PFSK-1 (cell line): Measurements from ENCODE around the gene PTPRT.

Source experiments
- FOXP2 ChIP-seq: optimal IDR thresholded peaks from 2 replicates; pipeline ENCODE3; 2011; ENCODE audit warnings: borderline replicate concordance, control low read depth, inconsistent platforms; ENCODE audit not compliant: insufficient read depth; ENCODE audit errors: extremely low read length, extremely low read depth
- POLR2AphosphoS5 ChIP-seq: IDR thresholded peaks from 2 replicates; pipeline ENCODE4 v1.6.1; 2012; ENCODE audit warnings: low read depth, mild to moderate bottlenecking, control low read depth, low read length, moderate library complexity
- SIN3A ChIP-seq: IDR thresholded peaks from 2 replicates; pipeline ENCODE4 v1.6.1; 2012; ENCODE audit warnings: mild to moderate bottlenecking, low read length, moderate library complexity, borderline replicate concordance; ENCODE audit not compliant: insufficient read depth
- TAF1 ChIP-seq: IDR thresholded peaks from 2 replicates; pipeline ENCODE4 v1.6.1; 2012; ENCODE audit warnings: low read length, control low read depth, borderline replicate concordance; ENCODE audit not compliant: insufficient read depth
- TF ChIP-seq, protein P1 (sequence below), 2 experiments: IDR thresholded peaks; 2 replicates each; pipeline versions ENCODE4 v1.6.1 to v1.8.0; 2011 to 2012; ENCODE audit warnings: low read depth in 2 of 2, low read length in 2 of 2, control low read depth in 1 of 2, inconsistent platforms in 1 of 2, mild to moderate bottlenecking in 1 of 2, moderate library complexity in 1 of 2; ENCODE audit not compliant: insufficient read depth in 1 of 2

The PTPRT gene

DNA sequence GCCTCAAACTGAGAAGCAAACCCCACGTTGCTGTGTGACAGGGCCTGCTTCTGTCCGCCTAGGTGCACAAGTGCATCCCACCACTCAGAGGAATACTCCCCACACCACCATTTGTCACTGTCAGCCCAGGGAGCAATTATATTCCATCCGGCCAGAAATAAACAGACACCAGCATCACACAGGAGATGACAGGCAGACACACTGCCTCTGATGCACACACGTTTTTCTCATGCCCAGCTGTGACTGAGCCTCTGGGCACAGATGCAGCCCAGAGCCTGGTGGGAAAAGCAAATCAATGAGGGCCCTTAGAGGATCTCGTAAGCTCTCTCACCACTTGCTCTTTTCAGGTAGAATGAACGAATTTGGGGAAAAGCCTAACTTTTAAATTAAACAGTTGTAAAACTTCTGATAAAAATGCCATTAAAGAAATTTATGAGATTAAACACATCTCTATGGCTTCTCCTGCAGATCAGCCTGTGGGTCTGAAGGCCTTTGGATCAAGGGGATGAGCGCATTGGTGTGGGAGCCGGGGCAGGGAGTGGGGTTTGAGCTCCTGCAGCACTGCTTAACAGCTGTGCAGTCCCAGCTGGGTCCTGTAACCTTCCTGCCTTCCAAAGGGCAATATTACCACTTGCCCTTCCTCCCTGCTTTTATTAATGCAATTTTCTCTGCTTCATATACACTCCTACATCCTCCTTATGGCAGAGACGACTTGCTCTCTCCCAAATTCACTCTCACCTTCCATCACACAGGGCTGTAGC, 624.3 kb downstream of the PTPRT start:
- TF ChIP-seq POLR2AphosphoS5 (no peak), SIN3A (no peak), FOXP2 (no peak), TAF1 (no peak)
- TF ChIP-seq, protein P1, sequence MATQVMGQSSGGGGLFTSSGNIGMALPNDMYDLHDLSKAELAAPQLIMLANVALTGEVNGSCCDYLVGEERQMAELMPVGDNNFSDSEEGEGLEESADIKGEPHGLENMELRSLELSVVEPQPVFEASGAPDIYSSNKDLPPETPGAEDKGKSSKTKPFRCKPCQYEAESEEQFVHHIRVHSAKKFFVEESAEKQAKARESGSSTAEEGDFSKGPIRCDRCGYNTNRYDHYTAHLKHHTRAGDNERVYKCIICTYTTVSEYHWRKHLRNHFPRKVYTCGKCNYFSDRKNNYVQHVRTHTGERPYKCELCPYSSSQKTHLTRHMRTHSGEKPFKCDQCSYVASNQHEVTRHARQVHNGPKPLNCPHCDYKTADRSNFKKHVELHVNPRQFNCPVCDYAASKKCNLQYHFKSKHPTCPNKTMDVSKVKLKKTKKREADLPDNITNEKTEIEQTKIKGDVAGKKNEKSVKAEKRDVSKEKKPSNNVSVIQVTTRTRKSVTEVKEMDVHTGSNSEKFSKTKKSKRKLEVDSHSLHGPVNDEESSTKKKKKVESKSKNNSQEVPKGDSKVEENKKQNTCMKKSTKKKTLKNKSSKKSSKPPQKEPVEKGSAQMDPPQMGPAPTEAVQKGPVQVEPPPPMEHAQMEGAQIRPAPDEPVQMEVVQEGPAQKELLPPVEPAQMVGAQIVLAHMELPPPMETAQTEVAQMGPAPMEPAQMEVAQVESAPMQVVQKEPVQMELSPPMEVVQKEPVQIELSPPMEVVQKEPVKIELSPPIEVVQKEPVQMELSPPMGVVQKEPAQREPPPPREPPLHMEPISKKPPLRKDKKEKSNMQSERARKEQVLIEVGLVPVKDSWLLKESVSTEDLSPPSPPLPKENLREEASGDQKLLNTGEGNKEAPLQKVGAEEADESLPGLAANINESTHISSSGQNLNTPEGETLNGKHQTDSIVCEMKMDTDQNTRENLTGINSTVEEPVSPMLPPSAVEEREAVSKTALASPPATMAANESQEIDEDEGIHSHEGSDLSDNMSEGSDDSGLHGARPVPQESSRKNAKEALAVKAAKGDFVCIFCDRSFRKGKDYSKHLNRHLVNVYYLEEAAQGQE (IDR thresholded peaks at IDR 0.05; ENCODE audit: insufficient read depth in 1 of 2, low read depth in 2 of 2, low read length in 2 of 2): no peak

DNA sequence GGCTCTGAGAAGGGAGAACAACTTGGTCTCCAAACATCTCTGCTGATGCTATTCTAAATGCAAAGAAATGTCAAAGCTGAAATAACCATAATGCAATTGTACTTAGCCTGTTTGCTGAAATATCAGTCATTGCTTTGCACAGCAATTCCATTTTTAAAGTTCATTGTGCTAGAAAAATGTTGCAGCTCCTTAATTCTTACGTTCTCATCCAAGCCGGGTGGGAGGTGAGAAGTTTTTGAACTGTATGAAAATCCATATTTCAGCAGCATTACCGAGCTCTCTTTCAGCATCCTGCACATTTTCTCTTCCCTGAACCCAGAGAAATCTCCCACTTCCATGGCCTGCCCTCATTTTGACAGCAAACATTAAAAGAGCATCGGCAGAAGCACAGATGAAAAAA, 630.0 kb downstream of the PTPRT start:
- TF ChIP-seq FOXP2 (no peak), TAF1 (no peak), POLR2AphosphoS5 (no peak), SIN3A (no peak)
- TF ChIP-seq, protein P1 (IDR thresholded peaks at IDR 0.05; ENCODE audit: insufficient read depth in 1 of 2, low read depth in 2 of 2, low read length in 2 of 2): no peak

DNA sequence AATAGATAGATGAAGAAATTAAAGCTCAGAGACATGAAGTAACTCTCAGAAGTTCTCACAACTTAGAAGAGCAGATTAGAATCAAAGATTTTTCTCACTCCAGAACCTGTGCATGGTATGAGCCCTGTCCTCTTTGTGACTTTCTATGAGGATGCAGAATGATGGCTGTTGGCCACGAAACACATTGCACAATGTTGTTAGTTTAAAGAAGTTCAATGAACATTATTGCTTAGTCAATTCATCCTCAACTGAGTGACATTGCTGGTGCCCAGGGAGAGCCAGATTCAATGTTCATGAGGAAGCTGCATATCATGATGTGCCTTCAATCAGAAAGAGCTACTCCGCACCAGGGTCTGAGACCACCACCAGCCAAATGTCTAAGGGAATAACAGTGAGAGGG, 633.1 kb downstream of the PTPRT start:
- no peak for TF ChIP-seq POLR2AphosphoS5
- TF ChIP-seq FOXP2: no peak
- no peak for TF ChIP-seq SIN3A
- TF ChIP-seq, protein P1 (IDR thresholded peaks at IDR 0.05; ENCODE audit: insufficient read depth in 1 of 2, low read depth in 2 of 2, low read length in 2 of 2): no peak
- no peak for TF ChIP-seq TAF1

DNA sequence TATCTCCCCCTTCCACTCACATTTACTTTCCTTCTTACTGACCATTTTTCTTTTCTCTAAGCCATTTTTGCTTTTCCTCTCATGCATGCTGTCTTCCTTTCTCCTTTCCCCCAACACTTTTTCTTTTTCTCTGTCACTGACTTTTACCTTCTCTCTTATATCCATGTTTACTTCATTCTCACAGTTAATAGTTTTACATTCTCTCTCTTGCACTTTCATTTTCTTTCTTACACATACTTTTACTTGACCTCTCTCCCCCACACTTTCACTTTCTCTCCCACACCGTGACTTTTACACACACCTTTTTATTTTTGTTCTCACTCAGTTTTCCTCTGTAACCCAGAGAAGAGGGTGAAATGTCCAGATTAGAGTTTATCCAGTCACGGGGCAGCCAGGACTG, 636.3 kb downstream of the PTPRT start:
- TF ChIP-seq TAF1: no peak
- TF ChIP-seq SIN3A: no peak
- no peak for TF ChIP-seq POLR2AphosphoS5
- TF ChIP-seq FOXP2: no peak
- TF ChIP-seq, protein P1 (IDR thresholded peaks at IDR 0.05; ENCODE audit: insufficient read depth in 1 of 2, low read depth in 2 of 2, low read length in 2 of 2): no peak
